Stimulated activated CD8-positive, alpha-beta memory T cell treated with anti-CD3 and anti-CD28 coated beads, Interleukin-7, amount 100 ng/mL, for 24 hours (primary cell): ENCODE measurements around the gene TERF2IP.

Experiments
- DNase-seq: peaks from one replicate; pipeline ENCODE4 v3.0.0-alpha.2; 2020; ENCODE audit warnings: low read depth

Gene TERF2IP, protein sequence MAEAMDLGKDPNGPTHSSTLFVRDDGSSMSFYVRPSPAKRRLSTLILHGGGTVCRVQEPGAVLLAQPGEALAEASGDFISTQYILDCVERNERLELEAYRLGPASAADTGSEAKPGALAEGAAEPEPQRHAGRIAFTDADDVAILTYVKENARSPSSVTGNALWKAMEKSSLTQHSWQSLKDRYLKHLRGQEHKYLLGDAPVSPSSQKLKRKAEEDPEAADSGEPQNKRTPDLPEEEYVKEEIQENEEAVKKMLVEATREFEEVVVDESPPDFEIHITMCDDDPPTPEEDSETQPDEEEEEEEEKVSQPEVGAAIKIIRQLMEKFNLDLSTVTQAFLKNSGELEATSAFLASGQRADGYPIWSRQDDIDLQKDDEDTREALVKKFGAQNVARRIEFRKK

DNA sequence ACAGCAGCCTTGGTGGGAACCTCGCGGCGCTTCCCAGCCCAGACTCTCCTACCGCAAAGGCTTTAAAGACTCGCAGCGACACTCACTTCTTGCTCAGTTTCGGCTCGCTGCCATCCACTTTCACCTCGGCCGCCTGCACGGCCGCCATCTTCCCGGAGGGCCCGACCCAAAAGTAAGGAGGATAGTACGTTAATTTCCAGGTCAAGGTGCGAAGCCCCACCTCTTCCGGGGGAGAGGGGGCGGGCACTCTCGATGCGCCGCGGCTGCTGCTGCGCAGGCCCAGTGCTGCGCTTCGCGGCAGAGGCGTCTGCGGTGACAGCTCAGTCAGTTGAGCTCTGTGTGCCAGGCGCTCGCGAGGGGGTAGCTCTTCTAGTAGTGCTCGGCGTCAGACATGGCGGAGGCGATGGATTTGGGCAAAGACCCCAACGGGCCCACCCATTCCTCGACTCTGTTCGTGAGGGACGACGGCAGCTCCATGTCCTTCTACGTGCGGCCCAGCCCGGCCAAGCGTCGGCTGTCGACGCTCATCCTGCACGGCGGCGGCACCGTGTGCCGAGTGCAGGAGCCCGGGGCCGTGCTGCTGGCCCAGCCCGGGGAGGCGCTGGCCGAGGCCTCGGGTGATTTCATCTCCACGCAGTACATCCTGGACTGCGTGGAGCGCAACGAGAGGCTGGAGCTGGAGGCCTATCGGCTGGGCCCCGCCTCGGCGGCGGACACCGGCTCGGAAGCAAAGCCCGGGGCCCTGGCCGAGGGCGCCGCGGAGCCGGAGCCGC, at the start of gene TERF2IP, which contains the start of gene KARS1:
TSS of gene TERF2IP (plus strand) at position 282 of the 773 bp plus-strand sequence. CDS start at position 392, 110 bp downstream.
TSS of gene KARS1 (minus strand) at position 174 of the 773 bp plus-strand sequence. CDS start at position 148, 26 bp downstream.
- DNase-seq: peak; percentile 87

DNA sequence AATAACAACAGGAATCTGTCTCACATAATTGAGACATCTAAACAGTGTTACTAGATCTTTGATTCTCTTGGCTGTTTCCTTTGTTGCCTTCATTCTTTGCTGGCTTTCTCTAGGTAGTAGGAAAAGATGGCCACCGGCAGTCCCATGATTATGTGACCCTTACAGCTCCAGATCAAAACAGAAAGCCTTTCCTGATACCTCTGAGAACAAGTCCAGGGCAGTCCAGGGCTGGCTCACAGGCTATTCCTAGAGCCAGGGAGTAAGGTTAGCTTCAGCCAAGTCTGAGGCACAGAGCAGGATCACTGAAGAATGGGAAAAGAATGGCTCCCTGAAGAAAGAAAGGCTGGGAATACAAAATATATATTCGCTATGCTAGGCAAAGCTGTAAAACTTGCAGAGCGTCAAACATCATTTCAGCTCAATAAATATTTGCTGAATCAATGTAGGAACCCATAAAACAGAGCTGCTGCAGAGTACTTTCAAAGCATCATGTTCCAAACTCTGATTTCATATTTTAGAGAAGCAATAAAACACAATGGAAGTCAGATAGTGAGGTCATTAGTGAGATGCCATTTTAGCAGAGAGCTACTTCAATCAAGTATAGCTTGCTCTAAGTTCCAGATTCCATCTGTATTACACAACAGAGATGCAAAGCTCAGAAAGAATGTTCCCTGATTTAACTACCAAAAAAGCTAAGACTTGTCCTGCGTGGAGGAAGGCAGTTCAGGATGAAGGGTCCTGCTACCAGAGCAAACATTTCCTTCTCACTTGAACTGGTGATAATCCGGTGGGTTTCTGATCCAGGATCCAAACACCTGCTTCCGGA, 47.9 kb upstream of the TERF2IP start:
- no peak for DNase-seq

DNA sequence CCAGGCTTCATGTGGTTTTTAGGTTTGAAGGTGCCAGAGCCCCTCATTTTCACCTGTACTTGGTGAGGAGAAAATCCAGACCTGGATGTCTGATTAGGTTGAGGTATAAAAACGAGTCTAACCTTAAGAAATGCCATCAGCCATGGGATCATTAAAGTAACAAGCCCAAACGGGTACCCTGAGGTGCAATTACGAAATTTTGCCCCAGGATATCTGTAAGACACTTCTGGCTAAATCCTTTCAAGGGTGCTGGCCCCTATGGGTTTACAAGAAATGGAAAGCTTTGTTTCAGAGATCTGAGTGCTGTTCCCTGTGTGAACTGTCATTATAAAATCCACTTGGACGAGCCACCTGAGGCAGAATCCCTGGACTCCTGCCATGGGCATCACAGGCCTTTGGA, 44.3 kb upstream of the TERF2IP start:
- DNase-seq: no peak

DNA sequence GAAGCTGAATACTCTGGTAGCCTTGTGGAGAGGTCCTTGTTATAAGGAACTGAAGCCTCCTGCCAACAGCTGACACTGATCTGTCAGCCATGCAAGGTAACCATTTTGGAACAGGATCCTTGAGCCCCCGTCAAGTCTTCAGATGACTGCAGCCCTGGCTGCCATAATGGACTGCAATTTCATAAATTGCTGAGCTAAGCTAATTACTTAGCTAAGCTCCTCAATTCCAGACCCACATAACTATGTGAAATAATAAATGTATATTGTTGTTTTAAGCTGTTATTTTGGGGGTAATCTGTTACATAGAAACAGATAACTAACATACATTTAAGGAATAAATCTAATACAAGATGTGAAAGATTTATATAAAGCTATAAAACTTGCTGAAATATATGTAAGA, 41.1 kb upstream of the TERF2IP start:
- DNase-seq: no peak

DNA sequence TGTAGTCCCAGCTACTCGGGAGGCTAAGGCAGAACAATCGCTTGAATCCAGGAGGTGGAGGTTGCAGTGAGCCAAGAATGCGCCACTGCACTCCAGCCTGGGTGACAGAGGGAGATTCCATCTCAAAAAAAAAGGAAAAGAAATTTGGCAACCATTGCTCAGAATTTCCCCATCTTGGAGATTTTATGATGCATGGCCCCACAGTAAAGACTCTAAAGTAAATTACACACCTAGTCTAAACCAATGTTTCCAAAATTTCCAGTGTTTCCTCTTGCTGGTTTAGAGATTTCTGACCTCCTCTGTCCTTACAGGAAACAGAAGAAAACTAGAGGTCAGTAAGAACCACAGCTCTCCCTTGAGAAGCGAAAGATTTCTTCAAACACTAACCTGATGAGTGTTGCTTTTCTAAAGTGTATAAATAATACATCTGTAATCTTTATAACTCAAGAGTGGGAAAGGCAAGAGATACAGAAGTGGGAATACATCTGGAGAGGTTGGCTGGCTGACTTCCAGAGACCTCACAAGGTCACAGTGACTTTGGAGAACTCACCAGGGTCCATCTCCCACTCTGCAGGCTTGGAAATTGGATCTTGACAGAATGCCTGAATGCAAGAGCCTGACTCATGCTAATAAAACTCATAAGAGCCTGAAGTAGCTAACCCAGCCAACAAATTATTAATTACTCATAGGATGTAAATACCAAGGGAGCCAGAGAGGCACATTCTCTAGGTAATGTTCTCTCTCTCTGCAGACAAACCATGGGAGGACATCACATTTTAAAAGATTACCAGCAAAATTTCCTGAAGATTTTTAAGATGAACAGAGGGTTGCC, 33.3 kb upstream of the TERF2IP start:
- DNase-seq: no peak

DNA sequence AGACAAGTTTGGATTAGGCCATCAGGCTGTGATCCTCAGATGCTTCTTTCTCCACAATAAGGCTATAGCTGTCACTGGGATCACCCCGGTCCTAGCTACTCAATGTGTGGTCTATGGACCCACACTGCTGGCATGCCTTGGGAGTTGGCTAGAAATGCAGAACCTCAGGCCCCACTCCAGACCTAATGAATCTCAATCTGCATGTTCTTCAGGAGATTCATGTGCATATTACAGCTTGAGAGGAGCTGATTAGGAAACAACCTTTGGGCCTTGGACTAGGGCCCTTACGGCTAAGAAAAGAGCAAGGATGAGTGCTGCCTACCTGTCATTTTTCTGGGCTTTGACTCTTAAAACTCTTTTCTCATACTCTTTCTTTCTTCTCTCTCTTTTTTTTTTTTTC, 32.0 kb upstream of the TERF2IP start:
- DNase-seq: no peak

DNA sequence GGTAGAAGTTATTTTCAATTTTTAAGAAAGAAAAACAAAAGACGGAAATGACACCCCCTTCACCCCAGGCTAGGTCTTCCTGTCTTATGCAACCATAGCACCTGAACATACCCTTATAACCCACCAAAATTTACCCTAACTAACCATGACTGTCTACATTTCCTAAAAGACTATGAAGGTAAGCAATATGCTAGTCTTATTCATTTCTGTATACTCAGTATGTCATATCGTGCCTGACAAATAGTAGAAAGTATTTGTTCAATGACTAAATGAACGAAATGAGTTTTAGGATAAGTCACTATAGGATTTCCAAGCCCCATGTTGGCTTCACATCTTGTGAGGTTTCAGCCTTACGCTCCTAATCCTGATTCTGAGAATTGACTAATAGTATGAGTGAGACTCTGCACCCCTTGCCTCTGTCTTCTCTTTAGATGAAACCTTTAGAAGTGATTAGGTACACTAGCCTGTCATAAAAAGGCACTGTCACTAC, 31.0 kb upstream of the TERF2IP start:
- no peak for DNase-seq

DNA sequence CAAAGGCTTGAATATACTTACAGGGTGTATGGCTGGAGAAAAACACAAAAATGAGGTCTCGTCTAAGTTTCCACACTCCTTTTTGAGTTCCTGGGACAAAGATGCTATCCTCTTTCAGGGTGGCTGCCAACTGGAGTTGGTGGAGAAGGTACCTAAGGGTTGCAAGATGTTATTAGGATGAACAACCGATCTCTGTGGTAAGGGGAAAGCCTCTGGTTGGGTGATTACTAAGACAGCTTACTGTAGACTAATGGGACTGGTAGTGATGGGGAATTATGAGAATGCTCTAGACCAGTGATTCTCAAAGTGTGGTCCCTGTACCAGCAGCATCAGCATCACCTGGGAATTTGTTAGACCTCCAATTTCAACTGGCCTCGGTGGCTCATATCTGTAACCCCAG, 30.5 kb upstream of the TERF2IP start:
- DNase-seq: no peak

DNA sequence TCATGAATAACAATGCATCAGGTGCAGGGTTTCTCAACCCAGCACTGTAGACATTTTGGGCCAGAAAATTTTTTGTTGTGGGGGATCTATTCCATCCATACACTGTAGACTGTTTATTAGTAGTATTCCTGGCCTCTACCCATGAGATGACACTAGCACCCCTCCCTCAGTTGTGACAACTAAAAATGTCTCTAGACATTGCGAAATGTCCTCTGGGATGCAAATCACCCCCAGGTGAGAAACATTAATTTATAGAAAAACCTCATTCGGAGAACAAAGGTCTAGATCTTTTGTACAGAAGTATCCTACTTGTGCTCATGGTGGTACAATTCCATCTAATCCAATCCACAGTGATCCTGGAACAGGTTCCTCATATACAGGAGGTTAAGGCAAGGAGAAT, 28.8 kb upstream of the TERF2IP start:
- no peak for DNase-seq

DNA sequence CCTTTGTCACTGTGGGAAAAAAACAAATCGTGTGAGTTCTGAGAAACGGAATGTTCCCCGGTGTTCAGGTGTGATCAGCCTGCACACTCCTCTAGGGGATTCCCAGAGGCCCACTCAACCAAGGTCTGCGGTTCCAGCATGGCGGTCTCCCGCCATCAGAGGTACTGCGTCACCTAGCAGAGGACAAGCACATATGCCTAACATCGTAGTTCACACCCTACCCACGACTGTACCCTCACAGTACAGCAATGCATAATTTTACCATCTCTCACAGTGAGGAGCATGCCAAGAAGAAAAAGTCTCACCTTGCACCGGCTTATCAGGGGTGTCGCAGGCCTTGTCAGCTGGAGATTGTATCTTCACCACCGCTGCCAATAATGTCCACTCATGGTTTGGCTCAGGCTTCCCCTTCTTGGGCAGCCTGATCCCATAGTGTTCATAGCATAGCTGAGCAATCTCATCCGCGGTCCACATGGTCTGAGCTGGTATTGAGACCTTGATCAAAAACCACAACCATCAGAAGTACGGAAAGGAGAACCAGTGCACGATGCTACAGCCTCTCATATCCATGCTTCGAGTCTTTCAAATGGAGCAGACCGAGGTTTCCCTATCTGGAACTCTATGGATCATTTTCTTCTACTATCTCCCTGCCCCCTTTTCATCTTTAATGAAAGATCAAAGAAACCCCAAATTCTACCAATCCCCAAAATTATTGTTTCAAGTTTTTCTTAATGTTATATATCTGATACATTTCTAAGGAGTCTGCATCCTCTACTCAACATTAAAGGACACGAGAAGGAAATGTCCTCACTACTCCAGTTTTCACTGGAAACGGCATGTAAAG, 27.0 kb upstream of the TERF2IP start:
- DNase-seq: no peak

DNA sequence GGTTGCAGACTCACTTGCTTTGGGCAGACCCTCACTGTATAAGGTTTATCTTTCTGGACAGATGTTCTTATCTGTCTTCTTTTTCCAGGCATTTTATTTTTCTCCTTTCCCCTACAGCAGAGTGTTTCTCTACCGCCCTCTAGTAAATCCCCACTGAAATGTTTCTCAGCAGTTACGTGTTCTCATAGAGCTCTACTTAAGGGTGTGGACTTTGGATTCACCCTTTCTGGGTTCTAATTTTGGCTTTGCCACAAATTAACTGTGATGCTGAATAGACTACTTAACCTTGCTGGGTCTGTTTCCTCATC, 26.4 kb upstream of the TERF2IP start:
- no peak for DNase-seq

DNA sequence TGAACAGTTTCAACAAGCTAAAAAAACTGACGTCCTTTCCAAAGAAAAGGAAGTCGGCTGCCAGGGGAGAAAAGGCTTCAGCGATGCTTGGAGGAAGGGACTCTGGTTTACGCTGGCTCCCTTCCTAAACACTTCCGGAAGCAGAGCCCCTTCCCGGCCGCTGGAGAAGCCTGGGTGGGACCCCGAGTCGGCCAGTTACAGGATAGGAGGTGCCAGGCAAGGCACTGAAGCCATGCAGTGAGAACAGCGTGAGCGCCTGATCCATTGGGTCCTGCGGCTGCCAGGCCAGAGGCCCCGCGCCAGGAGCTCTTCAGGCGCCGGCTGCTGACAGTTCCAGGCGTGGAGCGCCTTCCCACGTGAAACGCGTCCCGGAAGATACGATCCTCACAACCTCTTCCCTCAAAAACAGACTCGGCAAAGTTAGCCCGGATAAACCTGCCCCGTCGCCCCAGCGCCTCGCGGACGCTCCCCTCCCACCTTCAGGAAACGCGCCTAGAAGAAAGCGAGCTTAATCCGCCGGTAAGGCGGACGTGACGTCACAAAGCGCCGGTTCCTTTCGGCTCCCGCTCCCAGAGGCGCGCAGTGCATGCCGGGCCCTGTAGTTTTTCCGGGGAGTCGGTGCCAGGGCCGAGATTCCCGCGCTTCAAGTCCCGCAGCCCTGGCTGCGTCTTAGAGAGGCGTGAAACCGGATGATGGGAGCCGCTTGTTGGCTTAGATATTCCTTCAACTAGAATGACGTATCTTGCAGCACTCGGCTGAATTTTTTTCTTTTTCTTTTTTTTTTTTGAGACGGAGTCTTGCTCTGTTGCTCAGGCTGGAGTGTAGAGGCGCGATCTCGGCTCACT, 24.6 kb upstream of the TERF2IP start, which contains the start of gene ADAT1:
TSS of gene ADAT1 (minus strand) at position 521 of the 845 bp plus-strand sequence. CDS start 2,482 bp downstream, outside the sequence.
- peak; percentile 95 for DNase-seq

DNA sequence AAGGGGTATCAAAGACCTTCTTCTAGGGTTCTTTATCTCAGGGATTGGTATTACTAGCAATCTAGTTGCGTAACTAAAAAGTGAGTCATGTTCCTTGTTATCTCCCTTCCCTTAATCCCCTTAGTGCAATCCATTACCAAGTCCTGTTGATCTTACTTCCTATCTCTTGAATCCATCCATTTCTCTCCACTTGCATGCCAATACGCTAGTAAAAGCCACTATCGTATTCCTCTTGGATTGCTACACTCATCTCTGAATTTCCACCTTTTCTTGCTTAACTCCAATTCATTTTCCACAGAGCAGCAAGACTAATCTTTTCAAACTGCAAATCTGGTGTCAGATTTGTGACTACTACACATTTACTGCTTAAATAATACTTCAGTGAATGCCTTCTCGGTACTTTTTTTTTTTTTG, 22.6 kb upstream of the TERF2IP start:
- DNase-seq: no peak

DNA sequence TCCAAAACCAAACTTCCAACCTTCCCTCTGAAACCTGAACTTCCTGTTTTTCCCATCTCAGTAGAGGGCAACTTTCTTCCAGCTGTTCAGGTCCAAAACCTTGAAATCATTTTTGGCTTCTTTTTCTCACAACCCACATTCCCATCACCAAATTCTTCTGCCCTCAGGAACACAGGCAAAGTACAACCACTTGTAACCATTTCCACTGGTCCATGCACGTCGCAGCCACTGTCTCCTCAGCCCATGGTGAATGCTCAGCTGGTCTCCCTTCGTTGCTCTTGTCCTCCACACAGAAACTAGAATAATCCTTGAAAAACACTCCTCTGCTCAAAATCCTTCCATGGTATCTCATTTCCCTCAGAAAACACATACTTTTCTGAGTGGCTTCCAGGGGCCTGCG, 20.8 kb upstream of the TERF2IP start:
- no peak for DNase-seq

DNA sequence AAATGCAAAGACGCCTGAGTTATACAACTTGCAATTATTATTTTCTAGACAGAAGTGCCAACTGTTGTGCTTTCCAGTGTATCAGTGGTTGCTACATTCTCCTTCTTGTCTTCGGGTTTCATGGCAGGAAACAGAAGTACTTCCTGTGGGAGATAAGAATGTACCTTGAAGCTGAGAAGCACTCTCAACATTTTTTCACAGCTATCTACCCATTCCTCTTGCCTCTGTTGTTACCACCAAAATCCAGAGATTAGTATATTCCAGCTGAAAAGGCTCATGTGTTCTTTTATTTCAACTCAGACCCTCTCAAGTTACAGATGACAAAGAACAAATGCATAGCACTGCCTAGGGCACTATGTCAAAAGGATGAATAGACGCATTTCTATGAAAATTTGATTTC, 19.7 kb upstream of the TERF2IP start:
- DNase-seq: no peak

DNA sequence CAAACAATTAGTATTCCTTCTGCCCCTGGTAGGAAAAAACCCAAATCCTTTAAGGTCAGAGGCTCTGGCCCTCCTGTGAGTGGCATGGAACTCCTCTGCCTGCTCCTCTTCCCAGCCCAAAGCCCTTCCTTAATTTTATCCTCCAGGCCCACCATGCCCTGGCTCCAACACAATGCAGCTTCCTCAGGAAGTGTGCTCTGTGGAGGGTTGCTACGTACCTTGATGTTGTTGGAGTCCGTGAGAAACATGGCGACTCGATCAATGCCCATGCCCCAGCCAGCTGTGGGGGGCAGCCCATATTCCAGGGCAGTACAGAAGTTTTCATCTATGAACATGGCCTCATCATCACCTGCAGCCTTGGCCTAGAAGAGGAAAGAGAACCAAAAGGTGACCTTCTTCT, 19.2 kb upstream of the TERF2IP start:
- DNase-seq: no peak

DNA sequence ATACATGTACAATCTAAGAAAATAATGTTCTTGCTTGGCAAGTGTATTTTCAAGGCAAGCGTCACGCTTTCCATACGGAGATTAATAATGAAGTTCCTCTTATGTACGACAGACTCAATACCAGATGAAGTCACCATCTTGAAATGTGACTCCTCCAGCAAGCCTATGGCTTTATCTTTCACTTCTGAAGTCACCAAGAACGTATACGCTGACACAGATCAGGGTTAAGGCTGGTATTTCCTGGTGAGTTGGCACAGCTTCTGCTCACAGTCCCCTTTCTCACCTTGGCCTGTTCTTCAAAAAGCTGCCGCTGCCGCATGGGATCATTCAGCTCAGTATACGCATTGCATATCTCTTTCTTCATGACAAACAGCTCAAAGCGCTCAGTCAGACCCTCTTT, 18.4 kb upstream of the TERF2IP start:
- DNase-seq: no peak

DNA sequence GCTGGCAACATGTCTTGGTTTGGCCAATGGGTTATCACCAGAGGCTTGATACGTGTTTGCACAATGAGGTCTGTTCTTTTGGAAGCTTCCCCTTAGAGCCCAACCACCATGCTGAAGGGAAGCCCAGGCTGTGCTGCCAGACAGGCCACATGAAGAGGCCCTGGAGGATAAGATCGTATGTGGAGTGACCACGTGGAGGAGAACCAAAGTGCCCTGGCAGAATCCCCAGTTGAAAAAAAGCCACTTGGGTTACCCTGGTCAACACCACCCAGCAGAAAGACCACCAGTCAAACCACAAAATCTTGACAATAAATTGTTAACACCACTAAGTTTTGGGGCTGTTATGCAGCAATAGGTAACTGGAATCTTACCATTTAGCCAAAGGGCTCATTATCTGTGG, 17.5 kb upstream of the TERF2IP start:
- DNase-seq: no peak

DNA sequence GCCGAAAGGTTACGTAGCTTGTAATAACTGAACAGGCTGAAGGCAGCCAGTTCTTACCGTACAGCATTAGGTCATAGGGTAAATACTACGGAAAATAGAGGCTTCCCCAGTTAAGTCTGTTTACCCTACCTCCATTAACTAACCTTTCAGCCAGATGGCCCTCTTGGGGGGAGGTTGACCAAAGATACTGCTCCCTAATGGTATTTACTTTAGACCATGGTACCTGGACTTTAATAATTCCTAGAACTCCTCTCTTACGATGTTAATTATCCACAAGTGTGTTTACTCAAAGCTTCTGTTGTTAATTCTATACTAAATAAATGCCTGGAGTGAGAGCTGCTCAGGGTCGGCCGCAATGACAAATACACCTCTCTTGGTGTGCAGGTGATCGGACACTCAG, 14.7 kb upstream of the TERF2IP start:
- DNase-seq: no peak
